Sigmoid colon (tissue), 7 donors: ENCODE data around the gene ZNF670. TPM values are rescaled to one million over a fixed set of nuclear protein-coding genes. Genes with fewer than 3 reads are reported as not detected.
"Not testable (repeated sequence)": the region's sequence is repeated elsewhere in the genome, so short reads cannot be mapped to it uniquely, and the experiment has no call there.

Experiments
- DNase-seq: peaks from one replicate; pipeline ENCODE4 v3.0.0-alpha.2; 2019
- H3K27ac ChIP-seq, 4 donors: fragments of 200-600 bp; sonication (generic); one replicate each; pipeline ENCODE4 v1.5.1; 2016 to 2019; ENCODE audit warnings: mild to moderate bottlenecking in 1 of 4
- H3K27me3 ChIP-seq, 3 donors: fragments of 200-600 bp; sonication (generic); one replicate each; pipeline ENCODE4 v1.5.1; 2019; ENCODE audit warnings: mild to moderate bottlenecking in 1 of 3
- H3K36me3 ChIP-seq, 4 donors: fragments of 200-600 bp; sonication (generic); one replicate each; pipeline ENCODE4 v1.5.1; 2016 to 2019
- H3K4me1 ChIP-seq, 4 donors: fragments of 200-600 bp; sonication (generic); one replicate each; pipeline ENCODE4 v1.5.1; 2017 to 2019
- H3K4me3 ChIP-seq, 4 donors: fragments of 200-600 bp; sonication (generic); one replicate each; pipeline ENCODE4 v1.5.1; 2017 to 2019; ENCODE audit warnings: mild to moderate bottlenecking in 2 of 4, moderate library complexity in 1 of 4
- H3K9me3 ChIP-seq, 4 donors: fragments of 200-600 bp in 3 of 4; sonication (generic) in 3 of 4; one replicate each; pipeline versions ENCODE4 v1.5.1 to v1.6.1; 2013 to 2019
- EP300 ChIP-seq, 4 donors: sonication (generic); formaldehyde crosslinking; IDR thresholded peaks; one replicate each; pipeline ENCODE4 v1.6.1; 2017; ENCODE audit warnings: antibody characterized with exemption in 4 of 4
- POLR2A ChIP-seq, 2 donors: fragments of 450-650 bp; IDR thresholded peaks; one replicate each; pipeline ENCODE4 v1.6.1; 2016; ENCODE audit warnings: antibody characterized with exemption in 2 of 2, mild to moderate bottlenecking in 2 of 2, moderate library complexity in 2 of 2
- POLR2AphosphoS5 ChIP-seq, 4 donors: sonication (generic); formaldehyde crosslinking; IDR thresholded peaks; one replicate each; pipeline ENCODE4 v1.6.1; 2017; ENCODE audit warnings: antibody characterized with exemption in 4 of 4
- WGBS, 2 donors: extraction: QIAGEN DNeasy Blood & Tissue Kit; methylation state at CpG; one replicate each; pipeline ENCODE4 v1.1.7; 2013; 5-methylcytosine and 5-hydroxymethylcytosine counted together
- intact Hi-C: fragments of 100-400 bp; cut with DNase I; formaldehyde crosslinking; loops from one replicate; pipeline ENCODE4 v1.15.1; 2023
- polyA plus RNA-seq, 3 donors: library from polyadenylated mRNA; stranded (reverse); fragments of 200-250 nt; gene quantifications; one replicate each; pipeline ENCODE4 v1.2.3, GENCODE V29; 2013
- total RNA-seq, 4 donors: library from RNA; depleted of rRNA; stranded (reverse); fragments of >200 nt; gene quantifications; one replicate each; pipeline ENCODE4 v1.1.0, GENCODE V29; 2016
- TF ChIP-seq, protein P1 (sequence below), 4 experiments: fragments of 450-650 bp in 3 of 4; fragments of 200-600 bp in 1 of 4; IDR thresholded peaks; one replicate each; pipeline ENCODE4 v1.5.1; 2016 to 2019; ENCODE audit warnings: antibody characterized with exemption in 4 of 4, mild to moderate bottlenecking in 3 of 4, moderate library complexity in 2 of 4
- donor health status: healthy with polysubstance abuse.
- donor health status: Bipolar disorder and iron deficiency.
- donor health status: healthy.

Gene ZNF670
- total RNA-seq: 1 to 10 TPM; 3.0 to 6.7 (median 3.9) TPM
- 1 to 10 TPM; 2.1 to 3.5 (median 2.4) TPM for polyA plus RNA-seq

- Histone ChIP-seq H3K27me3 (no peaks in the 10 kb centered on the region), H3K27ac (peak within 1 kb of the TSS; percentile 78 to 85 (median 82)), H3K9me3 (no peaks in the 10 kb centered on the region), H3K4me1 (peaks cover 0 to 15% (median 10%) of the 10 kb centered on the region in 4 donors), H3K36me3 (no peaks in the 10 kb centered on the region), H3K4me3 (peak within 1 kb of the TSS; percentile 54 to 90 (median 84))
- TF ChIP-seq POLR2A (IDR thresholded peaks at IDR 0.05) (peak; percentile 16 to 34), EP300 (IDR thresholded peaks at IDR 0.05) (no peak), POLR2AphosphoS5 (IDR thresholded peaks at IDR 0.05) (peak; percentile 75 to 92 (median 81))
- 0% methylated on average over 57 of the region's 57 CpGs for WGBS, 2 donors
- DNase-seq: peak; percentile 98
- intact Hi-C loops: loop anchor here (1.0 to 10.0 kb wide), 2 partner anchors 26 to 144 kb away; partner anchors contain the start of genes AHCTF1 and ZNF669
Measured at GRCh38 chr1:247078258-247079140, at the start of gene ZNF670. ZNF670 (minus strand) TSS chr1:247078811; CDS start chr1:247078596, 215 bp downstream.

- not testable (repeated sequence) for H3K4me1 ChIP-seq, H3K27me3 ChIP-seq, H3K27ac ChIP-seq, H3K36me3 ChIP-seq, H3K9me3 ChIP-seq, DNase-seq
- peak overlapping the region in 1 of 4 donors; percentile 5 for H3K4me3 ChIP-seq
- intact Hi-C loops: loop anchor here (5.0 kb wide), 1 partner anchor 40 kb away; no protein-coding TSS in a partner anchor
- 55 to 80% methylated on average over 13 of the region's 18 CpGs for WGBS, 2 donors
Measured at GRCh38 chr1:247127519-247128282, 49.1 kb upstream of the ZNF670 start.

DNA sequence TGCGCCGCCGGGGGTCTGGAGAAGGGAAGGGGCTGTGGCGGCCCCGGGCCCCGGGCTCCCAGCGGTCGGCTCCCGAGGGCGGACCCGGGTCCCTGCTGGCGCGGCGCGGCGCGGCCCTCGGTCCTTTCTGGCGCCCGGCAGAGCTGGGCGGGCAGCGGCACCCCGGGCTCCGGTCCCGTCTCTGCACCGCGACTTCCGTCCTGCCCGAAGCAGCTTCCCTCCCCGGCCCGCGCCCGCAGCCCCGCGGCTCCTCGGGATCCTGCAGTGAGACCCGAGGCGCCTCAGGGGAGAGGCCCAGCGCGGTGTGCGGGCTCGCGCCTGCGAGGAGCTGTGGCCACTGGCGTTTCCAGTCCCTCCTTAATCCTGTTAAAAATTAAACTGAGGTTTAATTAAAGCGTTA is 48.0 kb upstream of the ZNF670 start:
- WGBS, 2 donors: no CpG with 5 or more reads among the region's 46 CpGs
- DNase-seq, H3K27ac ChIP-seq, H3K4me3 ChIP-seq, H3K9me3 ChIP-seq, H3K36me3 ChIP-seq, H3K4me1 ChIP-seq, H3K27me3 ChIP-seq: not testable (repeated sequence)
- intact Hi-C loops: loop anchor here (5.0 kb wide), 1 partner anchor 41 kb away; no protein-coding TSS in a partner anchor

- WGBS, 2 donors: no CpG with 5 or more reads among the region's 25 CpGs
Measured at GRCh38 chr1:247126166-247126565, 47.6 kb upstream of the ZNF670 start.

GRCh38 chr1:247121382-247121781 is 42.8 kb upstream of the ZNF670 start:
- intact Hi-C loops: no loop called here
- no peaks in the 10 kb centered on the region for H3K27me3 ChIP-seq
- no peak for TF ChIP-seq POLR2AphosphoS5 (IDR thresholded peaks at IDR 0.05)
- no peak for TF ChIP-seq POLR2A (IDR thresholded peaks at IDR 0.05)
- TF ChIP-seq EP300 (IDR thresholded peaks at IDR 0.05): no peak
- TF ChIP-seq, protein P1, sequence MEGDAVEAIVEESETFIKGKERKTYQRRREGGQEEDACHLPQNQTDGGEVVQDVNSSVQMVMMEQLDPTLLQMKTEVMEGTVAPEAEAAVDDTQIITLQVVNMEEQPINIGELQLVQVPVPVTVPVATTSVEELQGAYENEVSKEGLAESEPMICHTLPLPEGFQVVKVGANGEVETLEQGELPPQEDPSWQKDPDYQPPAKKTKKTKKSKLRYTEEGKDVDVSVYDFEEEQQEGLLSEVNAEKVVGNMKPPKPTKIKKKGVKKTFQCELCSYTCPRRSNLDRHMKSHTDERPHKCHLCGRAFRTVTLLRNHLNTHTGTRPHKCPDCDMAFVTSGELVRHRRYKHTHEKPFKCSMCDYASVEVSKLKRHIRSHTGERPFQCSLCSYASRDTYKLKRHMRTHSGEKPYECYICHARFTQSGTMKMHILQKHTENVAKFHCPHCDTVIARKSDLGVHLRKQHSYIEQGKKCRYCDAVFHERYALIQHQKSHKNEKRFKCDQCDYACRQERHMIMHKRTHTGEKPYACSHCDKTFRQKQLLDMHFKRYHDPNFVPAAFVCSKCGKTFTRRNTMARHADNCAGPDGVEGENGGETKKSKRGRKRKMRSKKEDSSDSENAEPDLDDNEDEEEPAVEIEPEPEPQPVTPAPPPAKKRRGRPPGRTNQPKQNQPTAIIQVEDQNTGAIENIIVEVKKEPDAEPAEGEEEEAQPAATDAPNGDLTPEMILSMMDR (IDR thresholded peaks at IDR 0.05): no peak

More at GRCh38 chr1:247126166-247126565, 47.6 kb upstream of the ZNF670 start:
- DNase-seq, H3K27ac ChIP-seq, H3K9me3 ChIP-seq, H3K27me3 ChIP-seq, H3K36me3 ChIP-seq, H3K4me3 ChIP-seq, H3K4me1 ChIP-seq: not testable (repeated sequence)
- intact Hi-C loops: loop anchor here (5.0 kb wide), 1 partner anchor 41 kb away; no protein-coding TSS in a partner anchor

GRCh38 chr1:247120408-247120668 is 41.7 kb upstream of the ZNF670 start:
- intact Hi-C loops, H3K9me3 ChIP-seq, H3K27me3 ChIP-seq, H3K36me3 ChIP-seq, DNase-seq, H3K4me1 ChIP-seq, H3K4me3 ChIP-seq, H3K27ac ChIP-seq: not testable (repeated sequence)
- WGBS, 2 donors: 82 to 90% methylated on average over 4 of the region's 4 CpGs

More at GRCh38 chr1:247121382-247121781, 42.8 kb upstream of the ZNF670 start:
- Histone ChIP-seq H3K27ac (no peak overlapping the region), H3K4me1 (no peaks in the 10 kb centered on the region), H3K36me3 (no peaks in the 10 kb centered on the region), H3K9me3 (no peaks in the 10 kb centered on the region), H3K4me3 (no peak overlapping the region)
- WGBS, 2 donors: 75 to 80% methylated on average over 6 of the region's 6 CpGs
- DNase-seq: no peak
